Activated CD8-positive, alpha-beta memory T cell treated with anti-CD3 and anti-CD28 coated beads, Interleukin-2, amount 50 U/mL, for 48 hours (primary cell): Measurements from ENCODE around the gene SMIM20.

Source experiments
- DNase-seq: peaks from one replicate; pipeline ENCODE4 v3.0.0-alpha.2; 2020

Gene SMIM20

GRCh38 chr4:25962393-25962792 is 48.4 kb downstream of the SMIM20 start:
- DNase-seq: no peak

GRCh38 chr4:25965629-25966028 is 51.6 kb downstream of the SMIM20 start:
- no peak for DNase-seq

GRCh38 chr4:25966171-25966570 is 52.2 kb downstream of the SMIM20 start:
- no peak for DNase-seq

- no peak for DNase-seq
Observed at GRCh38 chr4:25969374-25970155, 55.5 kb downstream of the SMIM20 start.

- no peak for DNase-seq
Observed at GRCh38 chr4:25970226-25970675, 56.2 kb downstream of the SMIM20 start.

GRCh38 chr4:25970691-25971432 is 56.8 kb downstream of the SMIM20 start:
- no peak for DNase-seq

GRCh38 chr4:25972366-25972765 is 58.3 kb downstream of the SMIM20 start:
- no peak for DNase-seq

- DNase-seq: no peak
Observed at GRCh38 chr4:25972984-25973745, 59.1 kb downstream of the SMIM20 start.

- DNase-seq: no peak
Observed at GRCh38 chr4:25976780-25977179, 62.8 kb downstream of the SMIM20 start.

GRCh38 chr4:25977397-25978170 is 63.6 kb downstream of the SMIM20 start:
- no peak for DNase-seq

- no peak for DNase-seq
Observed at GRCh38 chr4:25978327-25978726, 64.3 kb downstream of the SMIM20 start.
